ENCODE results near the gene TSPAN4. TPM values are rescaled to one million over a fixed set of nuclear protein-coding genes. Genes with fewer than 3 reads are reported as not detected.

Gene TSPAN4
- polyA plus RNA-seq, 3 donors, result 52.6 to 75.5 (median 63.1) TPM

DNA sequence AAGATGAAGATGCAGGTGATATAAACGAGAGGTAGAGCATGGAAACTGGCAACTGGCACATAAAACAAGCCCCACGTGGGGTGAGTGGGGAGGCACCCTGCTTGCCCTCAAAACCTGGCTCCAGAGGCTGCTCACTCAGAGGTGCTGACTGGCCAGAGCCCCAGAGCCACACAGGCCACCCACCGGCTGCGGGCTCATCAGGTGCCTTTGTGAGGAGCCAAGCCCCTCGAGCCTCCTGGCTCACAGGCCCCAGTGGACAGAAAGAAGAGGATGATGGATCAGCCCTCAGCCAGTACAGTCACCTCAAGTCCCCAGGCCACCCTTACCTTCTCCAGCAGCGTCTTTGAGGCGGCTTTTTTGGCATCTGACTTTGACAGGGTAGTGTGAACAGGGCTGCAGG is 61.7 kb downstream of the TSPAN4 start:
- Mint-ChIP-seq H3K36me3 (peaks cover 46 to 57% of the 10 kb centered on the region in 2 donors), H3K4me3 (no peak overlapping the region), H3K27ac (peak overlapping the region in 1 of 7 donors; percentile 56), H3K27me3 (ENCODE audit: low read depth in 3 of 3) (peaks cover 0 to 4% (median 3%) of the 10 kb centered on the region in 3 donors), H3K9me3 (no peaks in the 10 kb centered on the region), H3K4me1 (peaks cover 12% of the 10 kb centered on the region)
- TF ChIP-seq CTCF (IDR thresholded peaks at IDR 0.05), result no peak
- Histone ChIP-seq H3K9me3 (replicated peaks in 1 of 2; ENCODE audit: control insufficient read depth in 1 of 2, insufficient read depth in 1 of 2, low read length in 2 of 2) (no peaks in the 10 kb centered on the region), H3K36me3 (replicated peaks in 1 of 2; ENCODE audit: control insufficient read depth in 1 of 2, insufficient read depth in 2 of 2, low read length in 2 of 2) (peaks cover 50 to 52% of the 10 kb centered on the region in 2 donors), H3K4me2 (replicated peaks; ENCODE audit: extremely low read depth, low read length, poor library complexity, severe bottlenecking) (no peak overlapping the region), H3K9ac (ENCODE audit: insufficient read depth, low read length, poor library complexity, severe bottlenecking) (no peak overlapping the region), H3K4me1 (ENCODE audit: control insufficient read depth in 1 of 2, insufficient read depth in 2 of 2, low read length in 2 of 2) (peaks cover 0 to 1% of the 10 kb centered on the region in 2 donors), H3K4me3 (replicated peaks in 1 of 3; ENCODE audit: low read depth in 2 of 3, low read length in 3 of 3) (no peak overlapping the region), H3K79me2 (ENCODE audit: insufficient read depth, low read length) (peaks cover 4% of the 10 kb centered on the region), H4K20me1 (ENCODE audit: insufficient read depth, low read length) (no peaks in the 10 kb centered on the region), H3K27ac (ENCODE audit: low read depth in 1 of 2, low read length in 2 of 2) (no peak overlapping the region), H2AFZ (ENCODE audit: insufficient read depth, low read depth, low read length, poor library complexity, severe bottlenecking) (no peak overlapping the region), H3K27me3 (ENCODE audit: control insufficient read depth in 2 of 2, insufficient read depth in 2 of 2, low read length in 2 of 2) (no peaks in the 10 kb centered on the region)
- 95% methylated on average over 5 of the region's 7 CpGs for WGBS (ENCODE audit: insufficient coverage)
- no peak for DNase-seq
- intact Hi-C loops (cut with micrococcal nuclease), result no loop called here

- Mint-ChIP-seq H3K9me3 (peaks cover 0 to 2% (median 0%) of the 10 kb centered on the region in 7 donors), H3K27me3 (ENCODE audit: low read depth in 3 of 3) (peaks cover 0 to 4% (median 3%) of the 10 kb centered on the region in 3 donors), H3K27ac (no peak overlapping the region), H3K4me3 (no peak overlapping the region), H3K36me3 (peaks cover 38 to 44% of the 10 kb centered on the region in 2 donors), H3K4me1 (peaks cover 17% of the 10 kb centered on the region)
- H3K79me2 ChIP-seq (ENCODE audit: insufficient read depth, low read length), result peaks cover 16% of the 10 kb centered on the region
- H3K9me3 ChIP-seq (replicated peaks in 1 of 2; ENCODE audit: control insufficient read depth in 1 of 2, insufficient read depth in 1 of 2, low read length in 2 of 2), result no peaks in the 10 kb centered on the region
- no peak overlapping the region for H3K4me2 ChIP-seq (replicated peaks; ENCODE audit: extremely low read depth, low read length, poor library complexity, severe bottlenecking)
- intact Hi-C loops (cut with micrococcal nuclease), result no loop called here
- no peak overlapping the region for H2AFZ ChIP-seq (ENCODE audit: insufficient read depth, low read depth, low read length, poor library complexity, severe bottlenecking)
- H3K27ac ChIP-seq (ENCODE audit: low read depth in 1 of 2, low read length in 2 of 2), result no peak overlapping the region
- no peak overlapping the region for H3K4me3 ChIP-seq (replicated peaks in 1 of 3; ENCODE audit: low read depth in 2 of 3, low read length in 3 of 3)
- H3K4me1 ChIP-seq (ENCODE audit: control insufficient read depth in 1 of 2, insufficient read depth in 2 of 2, low read length in 2 of 2), result peaks cover 8 to 13% of the 10 kb centered on the region in 2 donors
- no peaks in the 10 kb centered on the region for H3K27me3 ChIP-seq (ENCODE audit: control insufficient read depth in 2 of 2, insufficient read depth in 2 of 2, low read length in 2 of 2)
- no peak for DNase-seq
- no peak for TF ChIP-seq CTCF (IDR thresholded peaks at IDR 0.05)
- H3K9ac ChIP-seq (ENCODE audit: insufficient read depth, low read length, poor library complexity, severe bottlenecking), result no peak overlapping the region
- WGBS (ENCODE audit: insufficient coverage), result 94% methylated on average over 2 of the region's 7 CpGs
- peaks cover 34 to 37% of the 10 kb centered on the region in 2 donors for H3K36me3 ChIP-seq (replicated peaks in 1 of 2; ENCODE audit: control insufficient read depth in 1 of 2, insufficient read depth in 2 of 2, low read length in 2 of 2)
- no peaks in the 10 kb centered on the region for H4K20me1 ChIP-seq (ENCODE audit: insufficient read depth, low read length)
Observed at GRCh38 chr11:905952-906351, 63.3 kb downstream of the TSPAN4 start.

All from CD14-positive monocyte (primary cell).